ENCODE results near the gene PIK3C2G.

- TF ChIP-seq GLIS3 (CRISPR knock-in tag; IDR thresholded peaks at IDR 0.05) (no peak), ESRRG (CRISPR knock-in tag; IDR thresholded peaks at IDR 0.05) (no peak), ARNTL (CRISPR knock-in tag; IDR thresholded peaks at IDR 0.05; ENCODE audit: borderline replicate concordance, low read depth) (no peak), PATZ1 (CRISPR knock-in tag; IDR thresholded peaks at IDR 0.05; ENCODE audit: borderline replicate concordance) (no peak), ZFP3 (CRISPR knock-in tag; IDR thresholded peaks at IDR 0.05) (no peak), ZNF8 (CRISPR knock-in tag; IDR thresholded peaks at IDR 0.05) (no peak), OSR1 (CRISPR knock-in tag; IDR thresholded peaks at IDR 0.05) (no peak), CSDC2 (CRISPR knock-in tag; IDR thresholded peaks at IDR 0.05) (no peak), ZC3H10 (CRISPR knock-in tag; IDR thresholded peaks at IDR 0.05) (no peak), RARB (CRISPR knock-in tag; IDR thresholded peaks at IDR 0.05) (no peak)
Observed at GRCh38 chr12:18358930-18359329, 97.6 kb downstream of the PIK3C2G start.

Data from SK-N-SH treated with all-trans-retinoic acid at 6 μM for 48 hours (cell line).